ENCODE results near the gene KLF16.
"Not testable (repeated sequence)": the region's sequence is repeated elsewhere in the genome, so short reads cannot be mapped to it uniquely, and the experiment has no call there.

The KLF16 gene

DNA sequence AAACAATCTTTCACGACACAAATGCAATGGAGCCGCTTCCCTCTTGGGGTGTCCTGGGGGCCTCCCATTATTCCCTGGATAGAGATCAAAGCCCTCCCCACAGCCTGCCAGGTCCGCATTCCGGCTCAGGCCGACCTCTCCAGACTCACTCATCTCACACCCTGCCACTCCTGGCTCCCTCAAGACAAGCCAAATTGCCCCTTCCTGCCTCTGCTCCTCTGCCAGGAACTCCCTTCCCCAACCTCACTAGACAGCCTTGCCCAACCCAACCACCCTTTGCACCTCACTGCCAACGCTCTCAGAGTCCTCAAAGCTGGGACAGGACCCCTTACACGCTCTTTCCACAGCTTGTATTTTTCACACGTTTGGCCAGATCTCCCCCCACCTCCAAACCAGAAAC lies 20.4 kb upstream of the KLF16 start:
- no peak for FAIRE-seq

DNA sequence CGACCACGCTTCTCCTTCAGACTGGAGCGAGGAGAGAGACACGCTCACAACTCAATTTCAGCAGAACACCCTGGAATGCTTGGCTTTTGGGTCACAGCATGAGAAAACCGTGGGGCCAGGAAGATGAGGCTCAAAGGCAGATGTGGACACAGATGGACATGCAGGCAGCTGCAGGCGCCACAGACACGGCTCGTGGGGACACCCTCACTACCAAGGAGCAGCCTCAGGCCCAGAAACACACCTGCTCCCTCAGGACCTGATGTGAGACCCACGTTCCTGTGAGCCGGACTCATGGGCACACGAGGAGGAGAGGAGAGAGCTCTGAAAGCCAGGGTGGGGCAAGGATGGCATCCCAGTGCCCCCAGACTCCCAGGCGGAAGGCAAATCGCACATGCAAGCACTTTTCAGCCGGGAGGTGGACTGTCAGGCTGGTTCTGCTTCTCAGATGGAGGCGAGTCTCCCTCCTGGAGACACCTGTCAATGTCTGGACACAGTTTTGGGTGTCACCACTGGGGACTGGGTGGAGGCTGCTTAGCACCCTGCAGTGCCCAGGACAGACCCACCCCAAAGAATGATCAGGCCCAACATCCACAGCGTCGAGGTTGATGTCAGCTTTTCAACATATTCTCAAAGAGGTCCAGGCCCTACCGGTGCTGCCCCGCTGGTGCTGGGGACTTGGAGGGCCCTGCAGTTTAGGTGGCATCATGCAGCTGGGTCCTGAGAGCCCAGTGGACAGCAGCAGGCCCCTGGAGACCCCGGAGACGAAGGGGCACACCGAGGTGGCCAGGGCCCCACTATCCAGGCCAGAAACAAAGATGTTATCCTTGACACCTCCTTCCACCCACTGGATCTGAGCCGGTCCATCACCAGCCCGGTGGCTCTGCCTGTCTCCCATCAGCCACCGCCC lies 19.7 kb upstream of the KLF16 start:
- no peak for FAIRE-seq

DNA sequence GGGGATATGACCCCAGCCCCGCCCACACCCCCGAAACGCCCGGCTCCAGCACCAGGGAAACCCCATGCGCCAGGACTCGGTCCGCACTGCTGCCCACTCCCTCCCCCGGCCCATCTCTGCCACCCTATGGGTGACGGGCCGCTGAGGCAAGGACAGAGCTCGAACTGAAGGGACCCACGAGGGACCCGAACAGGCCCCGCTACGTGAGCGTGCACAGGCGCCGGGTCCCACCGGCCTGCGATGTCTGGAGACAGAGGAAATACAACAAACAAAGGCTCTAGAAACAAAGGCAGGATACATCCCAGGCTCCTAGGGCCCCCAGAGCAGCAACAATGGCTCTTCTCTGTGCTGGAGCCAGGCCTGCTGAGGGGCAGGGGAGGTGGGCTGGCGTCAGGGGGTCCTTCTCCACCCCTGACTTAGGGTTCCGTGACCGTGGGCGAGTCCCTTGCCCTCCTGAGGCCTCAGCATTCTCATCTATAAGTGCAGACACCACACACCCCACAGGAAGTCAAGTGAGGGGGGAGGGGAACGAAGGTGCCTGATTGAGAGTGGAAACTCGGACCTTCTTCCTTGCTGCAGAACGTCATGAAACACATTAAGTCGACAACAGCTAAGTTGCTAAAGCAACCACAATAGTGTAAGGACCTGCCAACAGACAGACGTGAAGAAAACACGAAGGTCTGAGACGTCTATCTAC lies 18.9 kb upstream of the KLF16 start:
- no peak for FAIRE-seq

DNA sequence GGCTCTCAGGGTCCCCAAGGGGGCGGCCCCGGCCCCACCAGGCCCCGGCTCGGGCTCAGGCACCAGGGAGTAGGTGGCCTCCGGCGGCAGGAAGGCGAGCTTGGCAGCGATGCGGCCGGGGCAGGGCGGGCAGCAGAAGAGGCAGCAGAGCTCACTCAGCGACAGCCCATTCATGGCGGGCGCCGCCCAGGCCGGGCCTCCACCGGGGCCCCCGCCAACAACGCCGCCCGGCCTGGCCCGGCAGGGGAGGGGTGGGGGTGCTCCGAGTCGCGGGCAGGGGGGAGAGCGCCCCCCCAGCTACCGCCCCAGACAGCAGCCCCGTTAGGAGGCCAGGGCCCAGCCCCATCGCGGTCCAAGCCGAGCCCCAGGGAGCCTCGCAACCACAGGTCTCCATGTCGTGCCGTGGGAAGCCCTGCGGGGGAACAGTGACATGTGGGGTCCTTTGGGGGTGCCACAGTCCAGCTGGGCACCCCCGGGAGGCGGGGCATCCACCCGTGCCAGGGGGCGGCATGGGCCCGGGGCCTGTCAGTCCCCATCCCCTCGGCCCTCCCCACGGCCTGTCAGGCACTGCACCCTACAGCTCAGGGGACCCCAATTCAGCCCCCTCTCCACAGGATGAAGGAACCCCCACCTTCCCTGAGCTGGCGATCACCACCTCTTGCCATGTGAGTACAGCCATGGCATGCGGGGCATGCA lies 18.2 kb upstream of the KLF16 start:
- not testable (repeated sequence) for FAIRE-seq

DNA sequence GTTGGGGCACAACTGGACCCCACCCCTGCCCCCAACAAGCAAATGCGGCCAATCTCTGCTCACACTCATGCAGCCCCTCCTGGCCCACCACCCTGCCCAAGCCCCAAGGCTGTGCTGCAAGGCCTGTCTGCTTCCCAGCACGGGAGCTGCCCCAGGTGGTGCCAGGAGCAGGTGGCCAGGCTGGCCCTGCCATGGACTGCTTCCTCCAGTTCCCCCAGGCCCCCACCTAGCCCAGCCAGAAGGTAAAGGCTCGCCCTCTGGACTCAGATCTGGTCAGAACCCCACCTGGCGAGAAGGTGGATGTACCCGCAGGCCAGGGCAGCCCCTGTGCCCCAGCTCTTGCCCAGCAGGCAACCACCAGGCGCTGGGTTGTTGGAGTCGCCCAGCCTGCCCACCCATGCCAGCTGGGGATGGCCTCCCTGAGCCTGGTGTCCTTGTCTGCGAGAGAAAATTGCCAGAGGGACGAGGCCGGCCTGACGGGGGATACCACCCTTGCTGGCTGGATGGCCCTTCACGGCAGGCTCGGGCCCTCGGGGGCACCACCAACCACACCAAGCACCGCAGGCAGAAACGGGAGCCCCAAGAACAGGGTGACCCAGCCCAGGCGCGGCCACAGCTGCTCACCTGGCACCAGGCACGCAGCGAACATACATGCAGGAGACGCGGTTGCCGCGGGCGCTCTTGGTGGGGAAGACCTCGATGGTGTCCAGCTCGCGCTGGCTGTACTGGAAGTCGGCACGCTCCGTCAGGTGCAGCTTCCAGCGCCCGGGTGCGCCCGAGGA lies 17.4 kb upstream of the KLF16 start:
- FAIRE-seq = no peak

DNA sequence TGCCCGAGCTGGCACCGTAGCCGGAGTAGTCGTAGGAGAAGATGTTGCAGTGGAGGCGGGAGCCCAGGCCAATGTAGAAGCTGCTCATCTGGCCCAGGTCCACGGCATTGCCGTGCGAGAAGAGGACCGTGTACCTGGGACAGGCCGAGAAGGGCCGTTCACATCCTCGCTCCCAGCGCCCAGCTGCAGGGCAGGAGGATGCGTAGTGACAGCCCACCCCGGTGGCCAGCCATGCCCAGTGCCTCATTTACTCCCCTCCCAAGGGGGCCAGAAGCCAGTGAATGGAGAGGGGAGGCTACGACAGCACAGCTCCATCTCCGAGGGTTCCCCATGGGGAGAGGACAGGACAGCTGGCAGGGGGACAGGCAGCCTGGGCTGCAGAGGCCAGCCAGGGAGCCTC lies 16.6 kb upstream of the KLF16 start:
- FAIRE-seq = not testable (repeated sequence)

DNA sequence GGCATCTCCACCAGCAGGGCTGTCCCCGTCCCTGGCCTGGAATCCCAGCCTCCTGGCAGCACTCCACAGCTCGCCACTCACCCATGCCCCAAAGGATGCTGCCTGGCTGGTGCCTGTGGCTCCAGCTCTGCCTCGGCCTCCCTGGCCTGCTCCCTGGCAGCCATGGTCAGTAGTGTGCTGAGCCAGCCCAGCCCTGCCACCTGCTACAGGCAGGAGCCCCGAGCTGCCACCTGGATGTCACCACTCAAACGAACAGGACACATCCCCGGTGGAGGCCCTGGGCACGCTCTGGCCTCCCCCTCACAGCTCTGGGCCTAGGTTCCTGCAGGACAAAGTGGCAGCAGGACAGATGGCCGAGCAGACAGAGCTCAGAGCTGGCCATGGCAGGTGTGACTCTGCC lies 15.2 kb upstream of the KLF16 start:
- FAIRE-seq = not testable (repeated sequence)

DNA sequence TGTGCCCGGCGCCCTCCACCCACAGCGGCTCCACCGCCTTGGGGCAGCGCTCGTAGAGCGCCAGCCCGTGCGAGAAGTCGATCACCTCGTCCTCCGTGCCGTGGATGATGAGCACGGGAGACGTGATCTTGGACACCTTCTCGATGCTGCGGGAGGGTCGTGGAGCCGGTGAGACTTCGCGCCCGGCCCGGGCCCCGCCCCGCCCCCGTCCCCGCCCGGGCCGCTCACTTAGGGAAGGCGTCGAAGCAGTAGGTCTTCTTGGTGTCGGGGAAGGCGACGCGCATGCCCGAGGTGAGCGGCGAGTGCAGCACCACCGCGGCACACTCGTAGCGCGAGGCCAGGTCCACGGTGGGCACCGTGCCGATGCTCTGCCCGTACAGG lies 13.9 kb upstream of the KLF16 start:
- not testable (repeated sequence) for FAIRE-seq

DNA sequence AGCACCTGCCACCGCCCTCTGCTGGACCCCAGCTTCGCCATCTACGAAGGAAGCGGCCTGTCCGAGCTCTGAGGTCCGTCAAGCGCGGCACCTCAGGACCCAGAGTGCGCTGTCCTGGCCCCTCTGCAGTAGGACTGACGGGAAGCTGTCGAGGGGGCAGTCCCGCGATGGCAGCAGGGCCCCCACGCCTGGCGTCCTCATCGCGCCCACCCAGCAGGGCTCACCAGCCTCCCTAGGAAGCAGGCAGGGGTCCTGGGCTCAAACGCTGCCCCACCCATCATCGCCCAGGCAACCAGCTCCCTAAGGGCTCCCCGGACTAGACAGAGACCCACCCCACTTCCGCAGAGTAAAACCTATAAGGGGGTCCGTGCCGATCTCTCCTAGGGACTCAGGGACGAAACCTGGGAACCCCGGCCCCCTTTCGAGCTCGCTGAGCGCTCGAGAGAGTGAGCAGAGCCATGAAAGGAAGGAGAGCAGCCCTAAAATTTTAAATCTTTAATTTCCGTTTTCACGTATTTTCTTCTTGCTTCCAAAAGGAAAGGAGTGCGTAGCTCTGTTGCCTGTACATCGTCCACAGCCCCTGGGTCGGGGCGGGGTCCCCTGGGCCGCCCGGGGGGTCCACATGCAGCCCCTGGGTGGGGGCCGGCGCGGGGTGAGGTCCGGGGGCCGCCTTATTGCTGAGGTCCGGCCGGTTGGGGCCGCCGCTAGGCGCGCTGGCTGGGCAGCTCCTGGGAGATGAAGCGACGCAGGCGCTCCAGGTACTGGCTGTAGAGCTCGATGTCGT lies 13.3 kb upstream of the KLF16 start:
- not testable (repeated sequence) for FAIRE-seq

DNA sequence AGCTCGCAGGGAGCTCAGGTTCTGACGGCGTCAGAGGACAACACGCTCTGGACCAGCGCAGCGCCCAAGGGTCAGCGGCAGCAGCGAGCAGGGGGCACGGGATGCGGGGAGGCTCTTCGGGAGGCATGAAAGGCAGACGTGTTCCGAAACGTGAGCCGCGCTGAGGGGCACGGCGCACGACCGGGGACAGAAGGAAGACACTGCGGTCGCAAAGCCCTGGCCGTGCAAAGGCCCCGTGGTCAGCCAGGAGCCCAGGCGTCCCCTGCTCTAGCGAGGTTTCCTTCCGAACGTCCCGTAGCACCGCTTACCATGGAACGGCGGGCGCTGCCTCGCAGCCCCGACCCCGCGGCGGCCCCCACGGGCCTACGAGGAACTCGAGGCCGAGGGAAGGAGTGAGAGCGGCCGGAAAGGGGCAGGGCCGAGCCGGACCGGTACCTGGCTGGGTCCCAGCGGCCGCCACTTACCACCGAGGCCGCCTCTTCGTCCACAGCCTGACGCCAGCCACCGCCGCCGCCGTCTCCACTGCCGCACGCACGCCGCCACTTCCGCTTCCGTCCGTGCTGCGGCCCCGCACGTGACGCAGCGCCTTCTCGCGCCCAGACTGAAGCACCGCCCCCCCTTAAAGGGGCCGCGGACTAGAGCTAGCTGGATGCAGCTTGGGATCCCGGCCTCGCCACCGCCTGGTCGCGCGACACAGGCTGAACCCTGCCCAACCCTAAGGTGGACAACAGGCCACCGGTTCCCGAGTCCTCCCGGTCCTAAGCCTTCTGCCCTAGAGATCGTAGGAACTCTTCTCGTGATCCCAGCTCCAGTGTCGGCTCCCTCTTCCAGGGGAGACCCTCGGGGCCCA lies 12.5 kb upstream of the KLF16 start:
- FAIRE-seq = no peak

DNA sequence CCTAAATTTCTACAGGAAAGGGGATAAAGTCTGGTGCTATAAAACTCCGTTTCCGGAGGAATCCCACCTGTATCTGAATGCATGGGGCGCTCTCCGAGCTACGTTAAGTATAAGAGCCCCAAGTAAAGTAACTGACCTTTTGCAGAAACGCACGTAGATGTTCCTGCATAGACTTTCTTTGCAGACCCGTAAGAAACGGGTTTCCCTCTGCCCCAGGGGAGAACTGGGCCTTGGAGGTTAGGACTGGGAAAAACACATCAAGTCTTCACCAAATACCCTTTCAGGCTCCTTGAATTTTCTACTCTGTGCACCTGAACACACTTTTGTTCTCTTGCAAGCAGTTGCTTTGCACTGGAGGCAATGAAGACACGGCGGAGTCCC lies 11.9 kb upstream of the KLF16 start:
- not testable (repeated sequence) for FAIRE-seq

DNA sequence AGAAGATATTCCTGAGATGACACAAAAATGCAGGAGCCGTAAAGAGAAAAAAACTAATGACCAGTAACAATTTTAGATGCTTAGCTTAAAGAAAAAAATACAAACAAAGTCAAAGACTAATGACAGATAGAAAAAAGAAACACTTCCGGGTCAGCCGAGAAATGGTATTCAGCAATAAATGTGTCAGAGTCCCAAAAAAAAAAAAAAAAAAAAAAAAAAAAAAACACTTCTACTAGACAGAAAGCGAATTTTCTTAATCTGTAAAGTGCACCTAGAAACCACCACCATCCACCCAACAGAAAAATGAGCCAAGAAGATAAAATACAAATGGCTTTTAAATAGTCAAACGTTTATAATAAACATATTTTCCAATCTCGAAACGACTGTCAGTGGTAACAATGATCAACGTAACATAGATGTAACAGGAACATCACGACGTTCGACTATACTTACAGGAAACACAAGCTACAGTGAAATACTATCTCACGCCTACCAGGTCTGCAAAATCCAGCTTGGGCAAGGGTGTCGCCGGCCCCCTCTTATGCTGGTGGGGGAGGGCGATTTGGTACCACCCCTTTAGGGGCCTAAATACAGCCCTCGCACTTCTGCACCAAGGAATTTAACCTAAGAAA lies 11.3 kb upstream of the KLF16 start:
- peak; percentile 55 for FAIRE-seq

DNA sequence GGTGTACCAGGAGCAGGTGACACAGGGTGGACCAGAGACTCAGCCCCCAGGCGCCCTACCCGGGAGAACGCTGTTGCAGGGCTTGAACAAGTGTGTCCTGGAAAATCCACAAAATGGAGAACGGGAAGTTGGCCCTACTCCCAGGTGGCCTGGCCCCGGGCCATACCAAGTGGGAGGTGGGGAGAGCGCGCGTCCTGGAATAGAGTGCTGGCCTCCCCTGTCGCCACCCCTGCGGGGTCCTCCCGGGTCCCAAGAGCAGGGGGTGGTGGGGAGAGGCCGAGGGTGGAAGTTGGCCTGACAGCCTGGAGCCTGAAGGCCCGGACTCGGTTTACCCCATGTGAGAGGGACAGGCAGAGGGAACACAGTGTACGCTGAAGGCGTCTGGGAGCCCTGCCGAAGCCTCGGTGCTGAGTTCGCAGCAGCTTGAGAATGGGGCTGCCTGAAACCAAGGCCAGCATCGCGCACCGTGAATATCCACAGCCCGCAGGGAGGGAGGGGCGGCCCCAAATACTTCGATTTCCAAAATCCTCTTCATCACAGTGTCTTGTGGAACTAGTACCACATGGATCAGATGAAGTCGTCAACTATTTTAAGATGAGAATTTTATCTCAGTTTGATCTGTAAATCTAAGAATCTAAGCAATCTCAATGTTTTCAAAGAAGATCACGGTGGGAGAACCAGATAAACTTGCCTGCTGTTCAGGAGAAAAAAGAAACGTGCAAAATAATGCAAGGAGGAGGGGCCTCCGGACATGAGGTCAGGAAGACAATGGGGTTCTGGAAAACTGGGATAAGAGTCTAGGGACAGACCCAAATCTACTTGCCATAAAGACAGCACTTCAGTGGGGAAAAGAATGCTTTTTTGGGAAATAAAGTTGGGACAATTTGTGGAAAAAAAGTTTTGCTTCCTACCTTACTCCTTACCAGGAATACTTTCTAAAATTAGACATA lies 10.4 kb upstream of the KLF16 start:
- no peak for FAIRE-seq

DNA sequence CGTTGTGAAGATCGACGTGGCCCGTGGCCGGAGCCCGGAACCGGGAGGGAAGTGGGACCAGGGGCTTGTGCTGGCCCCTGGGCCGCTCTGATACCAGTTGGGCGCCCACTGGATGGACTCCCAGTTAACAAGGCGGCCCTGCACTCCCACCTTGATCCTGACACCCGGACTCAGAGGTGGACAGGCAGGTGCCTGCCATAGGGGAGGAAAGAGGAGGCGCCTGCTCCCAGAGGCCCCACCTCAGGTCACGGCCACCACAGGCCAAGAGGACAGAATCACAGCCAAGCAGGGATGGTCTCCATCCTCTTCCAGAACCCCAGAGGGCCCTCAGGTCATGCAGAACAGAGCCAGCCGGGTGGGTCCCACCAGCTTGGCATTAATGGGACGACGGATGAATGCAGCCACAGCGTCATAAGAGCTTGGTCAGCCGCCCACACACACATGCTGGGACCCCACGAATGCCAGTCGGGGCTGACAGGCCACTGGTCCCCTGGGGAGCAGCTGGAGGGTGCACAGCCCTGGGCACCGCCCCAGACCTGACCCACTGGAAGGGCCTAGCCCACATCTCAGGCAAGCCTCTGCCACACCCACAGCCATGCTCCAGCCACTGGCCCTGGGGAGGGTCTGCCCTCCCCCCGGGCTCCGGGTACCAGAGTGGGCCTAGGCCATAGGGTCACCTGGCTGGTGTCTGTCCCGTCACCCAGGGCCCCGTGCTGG lies 9.6 kb upstream of the KLF16 start:
- FAIRE-seq = no peak

DNA sequence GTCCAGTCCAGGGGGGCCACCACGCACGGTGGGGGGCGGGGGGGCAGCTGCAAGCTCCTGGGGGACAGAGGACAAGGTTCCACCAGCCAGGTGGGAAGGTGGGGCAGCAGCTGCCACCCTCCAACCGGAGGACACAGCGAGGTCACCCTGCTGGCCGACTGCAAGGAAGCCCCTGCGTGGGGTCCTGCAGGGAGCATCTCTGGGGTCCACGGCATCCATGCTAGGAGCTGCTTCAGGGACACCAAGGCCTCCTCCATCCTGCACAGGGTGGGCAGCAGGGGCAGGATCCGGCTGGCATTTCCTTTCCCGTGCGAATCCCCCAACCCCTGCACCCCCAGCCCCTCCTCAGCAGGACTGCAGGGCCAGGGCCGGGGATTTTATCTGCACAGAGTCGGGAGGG lies 8.3 kb upstream of the KLF16 start:
- FAIRE-seq = no peak

DNA sequence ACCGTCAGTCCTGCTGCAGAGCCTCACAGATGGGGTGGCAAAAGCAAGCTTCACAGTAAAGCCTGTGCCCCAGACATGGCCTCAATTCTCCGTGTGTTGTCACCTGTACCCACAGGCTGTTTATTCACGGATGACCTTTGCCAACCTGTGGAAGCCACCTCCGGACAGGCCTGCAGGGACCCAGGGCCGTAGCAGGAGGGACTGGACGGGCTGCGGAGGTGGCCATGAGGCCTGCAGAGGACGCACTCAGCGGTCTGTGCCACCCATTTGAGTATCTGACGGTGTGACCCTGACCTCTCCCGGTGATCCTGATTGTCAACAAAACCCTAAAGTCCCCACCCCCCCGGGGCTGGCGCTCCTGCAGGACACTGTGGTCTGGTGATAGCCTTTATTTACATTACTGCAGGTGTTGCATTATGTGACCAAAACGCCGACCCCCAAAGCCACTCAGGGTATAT lies 7.8 kb upstream of the KLF16 start:
- no peak for FAIRE-seq

DNA sequence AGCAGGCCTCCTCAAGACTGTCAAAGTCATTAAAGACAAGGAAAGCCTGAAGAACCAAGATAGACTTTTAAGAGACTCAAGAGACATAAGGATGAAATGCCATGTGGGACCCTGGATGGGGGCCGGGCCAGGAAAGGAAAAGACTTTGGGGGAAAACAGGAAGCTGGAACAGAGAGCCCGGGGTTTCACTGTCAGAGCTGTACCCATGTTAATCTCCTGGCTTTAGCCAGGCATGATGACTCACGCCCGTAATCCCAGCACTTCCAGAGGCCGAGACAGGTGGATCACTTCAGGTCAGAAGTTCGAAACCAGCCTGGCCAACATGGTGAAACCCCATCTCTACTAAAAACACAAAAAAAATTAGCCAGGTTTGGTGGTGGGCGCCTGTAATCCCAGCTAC lies 5.6 kb upstream of the KLF16 start:
- FAIRE-seq = no peak

DNA sequence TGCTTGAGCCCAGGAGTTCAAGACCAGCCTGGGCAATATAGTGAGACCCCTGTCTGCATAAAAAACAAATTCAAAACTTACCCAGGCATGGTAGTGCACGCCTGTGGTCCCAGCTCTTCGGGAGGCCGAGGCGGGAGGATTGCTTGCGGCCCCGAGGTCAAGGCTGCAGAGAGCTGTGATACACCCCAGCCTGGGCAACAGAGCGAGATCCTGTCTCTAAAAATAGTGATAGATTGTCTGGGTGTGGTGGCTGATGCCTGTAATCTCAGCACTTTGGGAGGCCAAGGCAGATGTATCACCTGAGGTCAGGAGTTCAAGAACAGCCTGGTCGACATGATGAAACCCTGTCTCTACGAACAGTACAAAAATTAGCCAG lies 4.0 kb upstream of the KLF16 start:
- no peak for FAIRE-seq
